Smooth muscle cell (in vitro differentiated cells): ENCODE measurements around the gene POU2AF1. TPM values are rescaled to one million over a fixed set of nuclear protein-coding genes. Genes with fewer than 3 reads are reported as not detected.
"Not testable (repeated sequence)": the region's sequence is repeated elsewhere in the genome, so short reads cannot be mapped to it uniquely, and the experiment has no call there.

ENCODE experiments used
- DNase-seq: peaks from one replicate; lab custom pipeline; 2025; ENCODE audit not compliant: unreplicated experiment; lab: John Stamatoyannopoulos, UW
- H2AFZ ChIP-seq: fragments of 200-600 bp; sonication (generic); 2 replicates; pipeline ENCODE4 v1.6.0; 2016; ENCODE audit warnings: antibody characterized with exemption, low read depth, mild to moderate bottlenecking
- H3F3A ChIP-seq: fragments of 200-600 bp; sonication (generic); 2 replicates; pipeline ENCODE4 v1.6.0; 2017; ENCODE audit warnings: antibody characterized with exemption, low read depth
- H3K27ac ChIP-seq: fragments of 200-600 bp; sonication (generic); 2 replicates; pipeline ENCODE4 v1.5.1; 2016; ENCODE audit warnings: low read depth, mild to moderate bottlenecking
- H3K27me3 ChIP-seq: fragments of 200-600 bp; sonication (generic); 2 replicates; pipeline ENCODE4 v1.6.1; 2016; ENCODE audit warnings: low read depth, mild to moderate bottlenecking
- H3K36me3 ChIP-seq: fragments of 200-600 bp; sonication (generic); 2 replicates; pipeline ENCODE4 v1.5.1; 2016; ENCODE audit warnings: low read depth
- H3K4me1 ChIP-seq: fragments of 200-600 bp; sonication (generic); 2 replicates; pipeline ENCODE4 v1.5.1; 2016; ENCODE audit warnings: low read depth
- H3K4me2 ChIP-seq: fragments of 200-600 bp; sonication (generic); 2 replicates; pipeline ENCODE4 v1.6.0; 2016; ENCODE audit warnings: mild to moderate bottlenecking
- H3K4me3 ChIP-seq: fragments of 200-600 bp; sonication (generic); 2 replicates; pipeline ENCODE4 v1.5.1; 2016; ENCODE audit warnings: mild to moderate bottlenecking
- H3K79me2 ChIP-seq: fragments of 200-600 bp; sonication (generic); 2 replicates; pipeline ENCODE4 v1.6.0; 2016; ENCODE audit warnings: low read depth, mild to moderate bottlenecking
- H3K9ac ChIP-seq: fragments of 200-600 bp; sonication (generic); 2 replicates; pipeline ENCODE4 v1.6.0; 2016; ENCODE audit warnings: low read depth
- H3K9me3 ChIP-seq: fragments of 200-600 bp; sonication (generic); replicated peaks from 2 replicates; pipeline ENCODE4 v1.5.1; 2016; ENCODE audit warnings: low read depth
- H4K20me1 ChIP-seq: fragments of 200-600 bp; sonication (generic); 2 replicates; pipeline ENCODE4 v1.6.0; 2016; ENCODE audit warnings: low read depth
- WGBS: methylation state at CpG from one replicate; pipeline ENCODE4 v1.1.7; 2016; ENCODE audit warnings: low lambda C conversion rate; 5-methylcytosine and 5-hydroxymethylcytosine counted together
- polyA plus RNA-seq: library from polyadenylated mRNA; unstranded; fragments of >200 nt; fragmentation: Nextera tagmentation; extraction: Ambion mirVana; gene quantifications from 2 replicates; pipeline ENCODE4 v1.2.1, GENCODE V29; 2016
- total RNA-seq: library from RNA; depleted of rRNA; stranded (reverse); fragments of >200 nt; gene quantifications from 2 replicates; pipeline ENCODE4 v1.2.3, GENCODE V29; 2014
- TF ChIP-seq, protein P1 (sequence below): fragments of 200-600 bp; sonication (generic); IDR thresholded peaks from 2 replicates; pipeline ENCODE4 v1.5.1; 2017; ENCODE audit warnings: borderline replicate concordance, mild to moderate bottlenecking, antibody characterized with exemption; ENCODE audit not compliant: insufficient read depth, poor library complexity, severe bottlenecking

Gene POU2AF1
- total and polyA plus RNA-seq, 2 experiments from 2014 or later = not detected

DNA sequence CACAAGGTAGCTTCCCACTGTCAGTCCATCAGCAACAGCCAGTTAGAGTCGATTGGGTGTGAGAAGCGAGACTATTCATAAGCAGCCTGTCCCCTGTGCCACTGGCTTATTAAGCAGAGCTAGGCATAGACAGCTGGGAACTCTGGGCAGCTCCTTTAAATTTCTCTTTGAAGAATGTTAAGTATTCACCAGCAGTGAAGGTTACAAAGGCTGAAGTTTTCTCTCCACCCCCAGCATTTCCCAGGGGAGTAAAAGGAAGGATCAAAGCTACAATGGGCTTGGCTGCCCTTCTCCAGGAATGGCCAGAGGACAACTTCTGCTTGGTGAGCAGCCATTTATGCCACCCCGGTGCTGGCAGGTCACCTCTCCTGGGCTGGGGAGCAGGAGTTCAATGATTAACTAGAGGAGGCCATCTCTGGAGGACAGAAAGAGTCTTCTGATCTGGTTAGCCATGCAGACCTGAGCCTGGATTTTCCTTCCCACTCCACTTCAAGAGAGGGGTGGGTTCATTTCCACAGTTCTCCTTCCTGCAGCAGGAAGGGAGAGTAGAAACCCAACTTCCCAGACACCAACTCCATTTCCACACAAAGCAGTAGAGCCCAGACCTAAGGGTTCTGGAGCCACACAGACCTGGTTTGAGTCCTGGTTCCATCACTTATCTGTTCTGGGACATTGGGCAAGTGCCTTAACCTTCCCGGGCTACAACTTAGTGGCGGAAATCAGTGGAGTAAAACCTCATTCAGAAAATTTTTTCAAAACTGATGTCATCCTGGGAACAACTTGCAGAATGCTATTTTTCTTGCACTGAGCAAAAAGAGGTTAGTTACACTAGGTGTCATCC lies 58.1 kb downstream of the POU2AF1 start:
- Histone ChIP-seq H3K9me3 (no peaks in the 10 kb centered on the region), H3K4me2 (no peak overlapping the region), H4K20me1 (no peaks in the 10 kb centered on the region), H3K79me2 (no peaks in the 10 kb centered on the region), H3K27ac (no peak overlapping the region), H3K4me1 (peaks cover 4% of the 10 kb centered on the region), H2AFZ (no peak overlapping the region), H3K27me3 (no peaks in the 10 kb centered on the region), H3K9ac (no peak overlapping the region), H3K4me3 (no peak overlapping the region), H3F3A (no peaks in the 10 kb centered on the region), H3K36me3 (no peaks in the 10 kb centered on the region)
- DNase-seq = no peak
- TF ChIP-seq, protein P1, sequence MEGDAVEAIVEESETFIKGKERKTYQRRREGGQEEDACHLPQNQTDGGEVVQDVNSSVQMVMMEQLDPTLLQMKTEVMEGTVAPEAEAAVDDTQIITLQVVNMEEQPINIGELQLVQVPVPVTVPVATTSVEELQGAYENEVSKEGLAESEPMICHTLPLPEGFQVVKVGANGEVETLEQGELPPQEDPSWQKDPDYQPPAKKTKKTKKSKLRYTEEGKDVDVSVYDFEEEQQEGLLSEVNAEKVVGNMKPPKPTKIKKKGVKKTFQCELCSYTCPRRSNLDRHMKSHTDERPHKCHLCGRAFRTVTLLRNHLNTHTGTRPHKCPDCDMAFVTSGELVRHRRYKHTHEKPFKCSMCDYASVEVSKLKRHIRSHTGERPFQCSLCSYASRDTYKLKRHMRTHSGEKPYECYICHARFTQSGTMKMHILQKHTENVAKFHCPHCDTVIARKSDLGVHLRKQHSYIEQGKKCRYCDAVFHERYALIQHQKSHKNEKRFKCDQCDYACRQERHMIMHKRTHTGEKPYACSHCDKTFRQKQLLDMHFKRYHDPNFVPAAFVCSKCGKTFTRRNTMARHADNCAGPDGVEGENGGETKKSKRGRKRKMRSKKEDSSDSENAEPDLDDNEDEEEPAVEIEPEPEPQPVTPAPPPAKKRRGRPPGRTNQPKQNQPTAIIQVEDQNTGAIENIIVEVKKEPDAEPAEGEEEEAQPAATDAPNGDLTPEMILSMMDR = no peak
- 95% methylated on average over 5 of the region's 5 CpGs for WGBS

DNA sequence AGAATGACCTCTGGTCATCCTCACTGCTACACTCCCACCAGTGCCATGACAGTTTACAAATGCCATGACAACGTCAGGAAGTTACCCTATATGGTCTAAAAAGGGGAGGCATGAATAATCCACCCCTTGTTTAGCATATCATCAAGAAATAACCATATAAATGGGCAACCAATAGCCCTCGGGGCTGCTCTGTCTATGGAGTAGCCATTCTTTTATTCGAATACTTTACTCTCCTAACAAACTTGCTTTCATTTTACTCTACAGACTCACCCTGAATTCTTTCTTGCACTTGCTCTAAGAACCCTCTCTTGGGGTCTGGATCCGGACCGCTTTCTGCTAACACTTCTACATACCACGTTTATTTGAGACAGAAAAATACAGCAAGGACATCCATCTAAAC lies 58.9 kb downstream of the POU2AF1 start:
- not testable (repeated sequence) for H3K4me3 ChIP-seq, H3K4me2 ChIP-seq, H3K9me3 ChIP-seq, H3F3A ChIP-seq, DNase-seq, H3K9ac ChIP-seq, H3K27ac ChIP-seq, H4K20me1 ChIP-seq, H3K4me1 ChIP-seq, H2AFZ ChIP-seq, H3K79me2 ChIP-seq, H3K36me3 ChIP-seq, H3K27me3 ChIP-seq
- WGBS = 83% methylated on average over 6 of the region's 6 CpGs

DNA sequence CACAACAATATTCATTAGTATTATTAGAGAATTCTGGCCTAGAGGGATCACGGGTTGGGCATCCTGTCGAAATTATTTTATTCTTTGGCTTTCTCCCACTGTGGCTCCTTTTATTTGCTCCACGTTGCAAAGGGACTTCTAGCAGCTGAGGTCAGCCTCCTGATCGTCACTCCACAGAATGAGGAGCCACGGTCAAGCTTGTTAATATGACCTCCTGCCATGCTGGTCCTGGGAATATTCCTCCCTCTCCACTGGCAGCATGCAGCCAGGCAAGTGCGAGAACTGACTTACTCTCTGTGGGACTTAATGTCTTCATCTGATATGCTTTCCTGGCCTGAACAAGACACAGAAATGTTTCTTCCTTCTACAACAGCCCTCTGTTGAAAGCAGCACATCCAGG lies 59.8 kb downstream of the POU2AF1 start:
- no peaks in the 10 kb centered on the region for H4K20me1 ChIP-seq
- no peak overlapping the region for H2AFZ ChIP-seq
- no peak for DNase-seq
- H3F3A ChIP-seq = no peaks in the 10 kb centered on the region
- whole genome bisulfite sequencing = 87% methylated on average over 6 of the region's 6 CpGs
- H3K79me2 ChIP-seq = no peaks in the 10 kb centered on the region
- H3K27me3 ChIP-seq = no peaks in the 10 kb centered on the region
- H3K27ac ChIP-seq = no peak overlapping the region
- H3K4me2 ChIP-seq = no peak overlapping the region
- no peaks in the 10 kb centered on the region for H3K36me3 ChIP-seq
- H3K9me3 ChIP-seq = no peaks in the 10 kb centered on the region
- no peak overlapping the region for H3K9ac ChIP-seq
- TF ChIP-seq, protein P1 = no peak
- H3K4me1 ChIP-seq = no peaks in the 10 kb centered on the region
- no peak overlapping the region for H3K4me3 ChIP-seq

DNA sequence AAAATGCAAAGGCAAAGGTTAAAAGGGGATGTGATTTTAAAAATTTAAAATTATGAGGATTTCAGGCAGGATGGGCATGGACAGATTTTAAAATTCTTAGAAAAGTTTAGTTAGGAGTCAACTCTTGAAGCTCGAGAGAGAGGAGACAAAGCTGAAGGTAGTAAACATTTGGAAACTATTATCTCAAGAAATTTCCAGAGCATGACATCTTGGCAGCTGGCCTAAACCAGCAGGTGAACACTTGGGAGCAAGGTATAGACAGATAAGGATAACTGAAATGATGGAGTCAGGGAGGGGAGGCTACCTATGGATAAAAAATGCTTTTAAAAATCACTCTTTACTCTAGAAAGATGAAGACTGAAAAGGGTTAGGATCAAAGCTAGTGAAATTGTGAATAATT lies 67.0 kb downstream of the POU2AF1 start:
- no peaks in the 10 kb centered on the region for H3K9me3 ChIP-seq
- no peak overlapping the region for H3K4me3 ChIP-seq
- H3K4me2 ChIP-seq = no peak overlapping the region
- no peaks in the 10 kb centered on the region for H4K20me1 ChIP-seq
- no peak overlapping the region for H3K27ac ChIP-seq
- H3K27me3 ChIP-seq = peaks cover 24% of the 10 kb centered on the region
- no peaks in the 10 kb centered on the region for H3K4me1 ChIP-seq
- DNase-seq = no peak
- H3K9ac ChIP-seq = no peak overlapping the region
- no peaks in the 10 kb centered on the region for H3K36me3 ChIP-seq
- H2AFZ ChIP-seq = no peak overlapping the region
- H3F3A ChIP-seq = no peaks in the 10 kb centered on the region
- no peaks in the 10 kb centered on the region for H3K79me2 ChIP-seq
- WGBS = 64% methylated on average over 1 of the region's 1 CpG
- TF ChIP-seq, protein P1 = no peak
